Ovary (tissue), 3 donors: ENCODE data around the gene VMP1.
A peak's percentile ranks its signal among the peaks of the same experiment; 100 is the strongest.

Experiments
- EP300 ChIP-seq: sonication (generic); formaldehyde crosslinking; IDR thresholded peaks from one replicate; pipeline ENCODE4 v1.6.1; 2017; ENCODE audit warnings: antibody characterized with exemption
- POLR2A ChIP-seq: fragments of 450-650 bp; IDR thresholded peaks from one replicate; pipeline ENCODE4 v1.6.1; 2017; ENCODE audit warnings: antibody characterized with exemption, mild to moderate bottlenecking, moderate library complexity
- TF ChIP-seq, protein P1 (sequence below), 3 donors: fragments of 450-650 bp in 2 of 3; fragments of 200-600 bp in 1 of 3; IDR thresholded peaks; one replicate each; pipeline versions ENCODE4 v1.5.1 to v1.8.0; 2016 to 2022; ENCODE audit warnings: antibody characterized with exemption in 3 of 3, mild to moderate bottlenecking in 1 of 3
- donor health status: DM: no; HTN: no; CAD: no.

DNA sequence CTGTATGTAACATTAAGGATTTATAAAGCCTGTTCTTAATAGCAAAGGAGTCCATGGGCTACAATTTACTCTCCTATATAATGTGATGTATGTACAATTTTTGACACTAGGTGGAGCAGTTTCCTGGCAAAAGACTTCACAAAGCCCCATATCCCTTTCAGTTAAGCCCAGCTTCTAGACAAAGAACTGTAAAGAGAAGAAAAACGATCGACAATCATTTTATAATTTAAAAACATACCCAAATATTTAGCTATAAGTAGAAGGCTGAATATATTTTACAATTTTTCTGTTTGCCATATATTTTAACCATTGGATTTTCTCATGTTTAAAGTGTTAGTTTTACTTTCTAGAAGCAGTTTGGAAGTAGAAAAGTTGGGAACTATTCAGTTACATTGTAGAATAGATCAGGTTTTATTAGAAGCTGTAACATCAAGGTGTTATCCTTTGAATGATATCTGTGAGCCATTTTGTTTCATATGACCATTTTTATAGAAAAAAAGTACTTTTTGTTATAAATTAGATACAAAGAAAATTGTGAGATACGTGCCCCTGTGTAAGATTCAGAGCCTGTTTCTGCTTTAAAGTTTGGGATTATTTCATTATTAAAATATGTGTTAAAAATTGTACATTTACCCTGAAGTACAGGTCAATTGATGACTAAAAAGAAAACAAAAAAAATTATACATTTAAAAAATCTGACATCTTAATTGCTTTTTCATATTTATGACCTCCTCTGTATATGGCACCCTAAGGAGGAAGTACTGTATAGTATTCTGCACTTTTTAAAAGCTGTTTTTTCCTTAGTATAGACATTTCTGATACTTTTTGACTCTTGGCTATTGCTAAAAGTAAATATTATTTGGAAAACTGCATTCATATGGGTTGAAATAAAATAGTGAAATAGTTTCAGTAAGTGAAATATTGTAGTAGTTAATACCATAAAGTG is 46.3 kb downstream of the VMP1 start:
- no peak for TF ChIP-seq POLR2A
- TF ChIP-seq, protein P1, sequence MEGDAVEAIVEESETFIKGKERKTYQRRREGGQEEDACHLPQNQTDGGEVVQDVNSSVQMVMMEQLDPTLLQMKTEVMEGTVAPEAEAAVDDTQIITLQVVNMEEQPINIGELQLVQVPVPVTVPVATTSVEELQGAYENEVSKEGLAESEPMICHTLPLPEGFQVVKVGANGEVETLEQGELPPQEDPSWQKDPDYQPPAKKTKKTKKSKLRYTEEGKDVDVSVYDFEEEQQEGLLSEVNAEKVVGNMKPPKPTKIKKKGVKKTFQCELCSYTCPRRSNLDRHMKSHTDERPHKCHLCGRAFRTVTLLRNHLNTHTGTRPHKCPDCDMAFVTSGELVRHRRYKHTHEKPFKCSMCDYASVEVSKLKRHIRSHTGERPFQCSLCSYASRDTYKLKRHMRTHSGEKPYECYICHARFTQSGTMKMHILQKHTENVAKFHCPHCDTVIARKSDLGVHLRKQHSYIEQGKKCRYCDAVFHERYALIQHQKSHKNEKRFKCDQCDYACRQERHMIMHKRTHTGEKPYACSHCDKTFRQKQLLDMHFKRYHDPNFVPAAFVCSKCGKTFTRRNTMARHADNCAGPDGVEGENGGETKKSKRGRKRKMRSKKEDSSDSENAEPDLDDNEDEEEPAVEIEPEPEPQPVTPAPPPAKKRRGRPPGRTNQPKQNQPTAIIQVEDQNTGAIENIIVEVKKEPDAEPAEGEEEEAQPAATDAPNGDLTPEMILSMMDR (IDR thresholded peaks at IDR 0.05): peak; percentile 56 to 82 (median 76)
- no peak for TF ChIP-seq EP300
